ENCODE measurements around the gene SEPTIN5.
A peak's percentile ranks its signal among the peaks of the same experiment; 100 is the strongest.

The SEPTIN5 gene

DNA sequence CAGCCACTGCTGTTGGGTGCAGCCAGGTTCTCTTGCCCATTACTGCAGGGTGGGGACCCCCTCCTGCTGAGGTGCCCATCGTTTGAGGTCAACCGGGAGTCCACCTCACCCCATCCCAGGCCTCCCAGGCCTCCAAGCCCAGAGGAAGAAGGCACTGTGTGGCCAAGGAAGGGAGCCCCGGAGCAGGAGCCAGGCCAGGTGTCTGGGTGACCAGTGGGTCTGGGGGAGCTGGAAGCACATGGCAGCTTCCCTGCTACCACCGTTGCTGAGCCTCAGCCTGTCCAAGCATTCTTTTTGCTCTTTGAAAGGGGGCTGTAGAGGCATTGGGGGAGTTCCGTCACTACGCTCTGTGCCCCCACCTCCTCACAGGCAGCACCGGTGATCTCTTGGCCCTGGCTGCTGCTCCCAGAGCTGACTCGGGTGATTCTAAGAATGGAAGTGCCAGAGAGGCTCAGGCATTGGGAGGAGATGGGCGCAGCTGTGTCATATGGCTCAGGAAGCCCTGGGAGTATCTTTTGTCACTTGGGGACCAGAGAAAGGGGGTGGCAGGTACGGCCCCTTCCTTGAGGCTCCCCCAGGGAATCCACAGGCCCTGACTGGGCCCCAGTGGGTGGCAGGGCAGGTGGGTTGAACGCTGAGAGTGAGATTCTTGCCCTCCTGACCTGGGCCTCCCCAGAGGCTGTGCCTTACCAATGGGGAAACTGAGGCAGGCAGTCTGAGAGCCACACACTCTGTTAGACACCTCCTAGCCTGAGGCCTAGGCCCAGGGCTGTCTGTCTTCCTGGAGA is 1.9 kb downstream of the SEPTIN5 start:
- TF ChIP-seq, protein P1, sequence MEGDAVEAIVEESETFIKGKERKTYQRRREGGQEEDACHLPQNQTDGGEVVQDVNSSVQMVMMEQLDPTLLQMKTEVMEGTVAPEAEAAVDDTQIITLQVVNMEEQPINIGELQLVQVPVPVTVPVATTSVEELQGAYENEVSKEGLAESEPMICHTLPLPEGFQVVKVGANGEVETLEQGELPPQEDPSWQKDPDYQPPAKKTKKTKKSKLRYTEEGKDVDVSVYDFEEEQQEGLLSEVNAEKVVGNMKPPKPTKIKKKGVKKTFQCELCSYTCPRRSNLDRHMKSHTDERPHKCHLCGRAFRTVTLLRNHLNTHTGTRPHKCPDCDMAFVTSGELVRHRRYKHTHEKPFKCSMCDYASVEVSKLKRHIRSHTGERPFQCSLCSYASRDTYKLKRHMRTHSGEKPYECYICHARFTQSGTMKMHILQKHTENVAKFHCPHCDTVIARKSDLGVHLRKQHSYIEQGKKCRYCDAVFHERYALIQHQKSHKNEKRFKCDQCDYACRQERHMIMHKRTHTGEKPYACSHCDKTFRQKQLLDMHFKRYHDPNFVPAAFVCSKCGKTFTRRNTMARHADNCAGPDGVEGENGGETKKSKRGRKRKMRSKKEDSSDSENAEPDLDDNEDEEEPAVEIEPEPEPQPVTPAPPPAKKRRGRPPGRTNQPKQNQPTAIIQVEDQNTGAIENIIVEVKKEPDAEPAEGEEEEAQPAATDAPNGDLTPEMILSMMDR (IDR thresholded peaks at IDR 0.05; ENCODE audit: borderline replicate concordance, insufficient read depth, low read depth, low read length) = no peak
- H3K4me3 ChIP-seq (ENCODE audit: low read depth, low read length) = no peak overlapping the region

DNA sequence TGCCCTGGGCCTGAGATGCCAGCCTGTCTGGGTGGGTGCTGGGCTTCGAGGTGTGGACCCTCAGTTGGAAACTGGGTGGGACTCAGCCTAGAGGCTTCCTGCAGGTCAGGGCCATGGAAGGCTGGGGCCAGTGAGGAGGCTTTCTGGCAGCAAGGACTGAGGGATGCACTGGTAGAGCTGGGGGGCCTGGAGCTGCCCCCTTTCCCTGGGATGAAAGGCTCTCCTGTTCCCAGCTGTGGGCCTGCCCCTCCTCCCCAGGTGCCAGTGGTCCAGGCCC is 2.5 kb downstream of the SEPTIN5 start:
- TF ChIP-seq, protein P1 (IDR thresholded peaks at IDR 0.05; ENCODE audit: borderline replicate concordance, insufficient read depth, low read depth, low read length) = no peak
- no peak overlapping the region for H3K4me3 ChIP-seq (ENCODE audit: low read depth, low read length)

DNA sequence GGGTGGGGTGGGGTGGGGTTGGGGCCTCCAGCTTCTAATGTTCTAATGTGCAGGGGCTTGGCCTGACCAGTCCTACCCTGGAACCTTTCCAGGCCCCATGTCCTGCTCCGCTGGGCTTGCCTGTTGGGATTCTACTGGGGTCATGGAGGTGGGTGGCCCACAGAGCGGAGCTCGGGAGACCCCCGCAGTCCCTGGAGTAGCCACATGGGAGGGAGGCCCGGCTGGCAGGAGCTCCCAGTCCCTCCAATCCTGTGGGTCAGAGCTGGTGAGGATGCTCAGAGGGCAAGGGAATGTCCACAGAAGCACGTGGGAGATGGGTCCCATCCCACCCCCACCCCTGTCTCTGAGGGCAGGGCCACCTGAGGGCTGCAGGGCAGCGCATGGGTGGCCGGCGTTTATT is 2.9 kb downstream of the SEPTIN5 start:
- TF ChIP-seq, protein P1 (IDR thresholded peaks at IDR 0.05; ENCODE audit: borderline replicate concordance, insufficient read depth, low read depth, low read length) = no peak
- H3K4me3 ChIP-seq (ENCODE audit: low read depth, low read length) = no peak overlapping the region

DNA sequence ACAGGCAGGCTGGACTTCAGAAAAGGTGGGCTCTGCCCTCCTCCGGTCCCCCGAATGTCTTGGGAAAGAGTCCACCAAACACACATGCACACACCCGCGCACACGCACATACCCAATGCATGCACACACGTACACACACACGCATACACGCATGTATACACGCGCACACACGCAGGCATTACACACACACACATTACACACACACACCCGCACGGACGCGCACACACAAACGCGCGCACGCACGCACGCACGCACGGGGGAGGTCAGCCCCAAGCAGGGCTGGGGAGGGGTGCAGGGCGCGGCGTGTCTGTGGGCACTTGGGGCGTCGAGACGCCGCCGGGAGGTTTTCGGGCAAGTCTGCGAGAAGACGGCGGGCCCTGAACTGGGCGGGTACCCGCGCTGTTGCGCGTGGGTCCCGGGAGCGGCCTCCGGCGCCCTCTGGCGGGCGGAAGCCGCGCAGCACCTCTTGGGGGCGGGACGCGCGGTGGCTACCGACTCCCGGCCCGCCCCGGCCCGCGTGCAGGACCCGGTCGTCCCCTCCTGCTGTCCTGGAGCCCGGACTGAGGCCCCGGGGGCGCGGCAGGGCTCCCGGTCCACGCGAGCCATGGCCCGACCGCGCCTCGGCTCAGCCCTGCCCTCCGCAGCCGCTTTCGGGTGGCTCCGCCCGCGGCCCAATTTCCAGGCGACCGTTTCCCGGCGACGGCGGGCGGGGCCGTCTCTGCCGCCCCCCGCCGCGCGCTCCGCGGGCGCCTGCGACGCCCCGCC is 3.6 kb downstream of the SEPTIN5 start:
- peak overlapping the region; percentile 43 for H3K4me3 ChIP-seq (ENCODE audit: low read depth, low read length)
- TF ChIP-seq, protein P1 (IDR thresholded peaks at IDR 0.05; ENCODE audit: borderline replicate concordance, insufficient read depth, low read depth, low read length) = peak; percentile 97

DNA sequence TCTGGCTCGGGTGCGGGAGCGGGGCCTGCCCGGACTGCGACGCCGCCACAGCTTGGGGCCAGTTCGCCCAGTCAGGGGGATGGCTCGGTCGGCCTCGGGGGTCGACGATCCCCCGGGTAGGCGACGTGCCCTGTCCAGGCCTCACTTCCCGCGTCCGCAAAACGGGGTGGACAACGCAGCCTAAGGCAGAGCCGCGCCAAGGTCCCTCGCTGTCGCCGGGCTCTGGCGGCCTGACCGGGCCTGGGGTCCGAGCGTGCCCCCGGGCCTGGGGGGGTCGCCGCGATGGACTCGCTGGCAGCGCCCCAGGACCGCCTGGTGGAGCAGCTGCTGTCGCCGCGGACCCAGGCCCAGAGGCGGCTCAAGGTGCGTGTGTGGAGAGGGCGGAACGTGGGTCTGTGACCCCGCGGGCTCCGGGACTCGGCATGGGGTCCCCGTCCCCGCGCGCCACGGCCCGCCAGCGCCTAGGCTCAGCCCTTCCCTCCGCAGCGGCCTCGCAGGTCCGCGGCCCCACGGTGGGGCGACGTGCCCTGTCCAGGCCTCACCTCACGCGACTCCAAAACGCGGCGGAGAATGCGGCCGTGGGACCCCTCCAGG is 4.2 kb downstream of the SEPTIN5 start:
- H3K4me3 ChIP-seq (ENCODE audit: low read depth, low read length) = no peak overlapping the region
- TF ChIP-seq, protein P1 (IDR thresholded peaks at IDR 0.05; ENCODE audit: borderline replicate concordance, insufficient read depth, low read depth, low read length) = no peak

DNA sequence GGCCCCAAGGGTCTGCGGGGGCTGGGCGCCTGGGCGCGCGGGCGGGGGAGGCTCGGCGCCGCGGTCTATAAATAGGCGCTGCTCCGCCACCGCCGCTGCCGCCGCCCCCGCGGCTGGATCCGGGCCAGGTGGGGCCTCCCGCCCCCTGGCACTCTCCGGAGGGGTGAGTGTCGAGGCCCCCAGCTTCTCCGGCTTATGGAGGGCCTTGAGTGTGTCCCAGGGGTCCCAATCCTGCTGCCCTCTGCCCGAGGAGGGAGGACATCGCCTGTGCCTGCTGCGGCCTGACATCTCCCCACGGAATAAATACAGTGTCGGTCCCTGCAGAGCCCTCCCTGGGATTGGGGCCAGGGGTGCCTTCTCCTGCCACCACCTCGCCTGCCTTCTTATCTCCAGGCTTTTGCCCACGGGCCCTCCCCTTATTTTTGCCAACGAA is 4.8 kb downstream of the SEPTIN5 start:
- H3K4me3 ChIP-seq (ENCODE audit: low read depth, low read length) = no peak overlapping the region
- TF ChIP-seq, protein P1 (IDR thresholded peaks at IDR 0.05; ENCODE audit: borderline replicate concordance, insufficient read depth, low read depth, low read length) = no peak
